Gastrocnemius medialis (tissue), 4 donors: ENCODE data around the gene PTPRN2. TPM values are rescaled to one million over a fixed set of nuclear protein-coding genes. Genes with fewer than 3 reads are reported as not detected.

Source experiments
- ATAC-seq, 2 donors: fragments of 150-250 bp; one replicate each; pipeline ENCODE4 v1.9.1; 2016
- DNase-seq, 2 donors: peaks; one replicate each; pipeline ENCODE4 v3.0.0-alpha.2; 2019
- H3K27ac ChIP-seq, 4 donors: fragments of 200-600 bp; sonication (generic); 1 replicate in 1 of 4; 2 replicates in 3 of 4; pipeline ENCODE4 v1.5.1; 2016 to 2018; ENCODE audit warnings: mild to moderate bottlenecking in 2 of 4, moderate library complexity in 1 of 4
- H3K27me3 ChIP-seq, 3 donors: fragments of 200-600 bp; sonication (generic) in 2 of 3; 1 replicate in 1 of 3; 2 replicates in 2 of 3; pipeline versions ENCODE4 v1.5.1 to v1.6.0; 2016 to 2019; ENCODE audit warnings: mild to moderate bottlenecking in 1 of 3, moderate library complexity in 1 of 3
- H3K36me3 ChIP-seq, 2 donors: fragments of 200-600 bp; sonication (generic) in 1 of 2; one replicate each; pipeline ENCODE4 v1.5.1; 2017 to 2018
- H3K4me1 ChIP-seq, 2 donors: fragments of 200-600 bp; sonication (generic) in 1 of 2; one replicate each; pipeline ENCODE4 v1.5.1; 2016 to 2017; ENCODE audit warnings: mild to moderate bottlenecking in 2 of 2
- H3K4me3 ChIP-seq, 4 donors: fragments of 200-600 bp; sonication (generic) in 3 of 4; 1 replicate in 1 of 4; 2 replicates in 3 of 4; pipeline ENCODE4 v1.5.1; 2016 to 2019; ENCODE audit warnings: mild to moderate bottlenecking in 2 of 4
- H3K9me3 ChIP-seq, 3 donors: fragments of 200-600 bp; sonication (generic) in 2 of 3; 1 replicate in 1 of 3; 2 replicates in 2 of 3; pipeline ENCODE4 v1.5.1; 2016 to 2019
- POLR2A ChIP-seq, 2 donors: fragments of 450-650 bp; IDR thresholded peaks; one replicate each; pipeline ENCODE4 v1.6.1; 2017; ENCODE audit warnings: antibody characterized with exemption in 2 of 2, mild to moderate bottlenecking in 2 of 2, moderate library complexity in 2 of 2
- in situ Hi-C, 4 donors: fragments of 200-750 bp; cut with MboI; loops; one replicate each; pipeline versions ENCODE4 v1.15.0 to v1.8.0; 2017; ENCODE audit warnings: low sequenced_read_pairs in 4 of 4
- intact Hi-C: fragments of 100-400 bp; cut with DNase I; formaldehyde crosslinking; loops from one replicate; pipeline ENCODE4 v1.15.1; 2023; ENCODE audit warnings: low total_unique reads
- total RNA-seq, 4 donors: library from RNA; depleted of rRNA; stranded (reverse); fragments of >200 nt; gene quantifications; one replicate each; pipeline versions ENCODE4 v1.1.0 to v1.2.3, GENCODE V29; 2016
- TF ChIP-seq, protein P1 (sequence below), 5 experiments: fragments of 450-650 bp in 3 of 5; fragments of 200-600 bp in 2 of 5; sonication (generic) in 2 of 5; IDR thresholded peaks in 4 of 5; conservative IDR thresholded peaks in 1 of 5; 1 replicate in 4 of 5; 2 replicates in 1 of 5; pipeline ENCODE4 v1.5.1; 2016 to 2019; ENCODE audit warnings: antibody characterized with exemption in 5 of 5, mild to moderate bottlenecking in 3 of 5, moderate library complexity in 3 of 5

Gene PTPRN2
- total RNA-seq, 4 donors from 2014 or later, result 0.66 to 0.85 (median 0.81) TPM

GRCh38 chr7:158044482-158044823, 543.2 kb downstream of the PTPRN2 start:
- no peak for TF ChIP-seq POLR2A (IDR thresholded peaks at IDR 0.05)
- TF ChIP-seq, protein P1, sequence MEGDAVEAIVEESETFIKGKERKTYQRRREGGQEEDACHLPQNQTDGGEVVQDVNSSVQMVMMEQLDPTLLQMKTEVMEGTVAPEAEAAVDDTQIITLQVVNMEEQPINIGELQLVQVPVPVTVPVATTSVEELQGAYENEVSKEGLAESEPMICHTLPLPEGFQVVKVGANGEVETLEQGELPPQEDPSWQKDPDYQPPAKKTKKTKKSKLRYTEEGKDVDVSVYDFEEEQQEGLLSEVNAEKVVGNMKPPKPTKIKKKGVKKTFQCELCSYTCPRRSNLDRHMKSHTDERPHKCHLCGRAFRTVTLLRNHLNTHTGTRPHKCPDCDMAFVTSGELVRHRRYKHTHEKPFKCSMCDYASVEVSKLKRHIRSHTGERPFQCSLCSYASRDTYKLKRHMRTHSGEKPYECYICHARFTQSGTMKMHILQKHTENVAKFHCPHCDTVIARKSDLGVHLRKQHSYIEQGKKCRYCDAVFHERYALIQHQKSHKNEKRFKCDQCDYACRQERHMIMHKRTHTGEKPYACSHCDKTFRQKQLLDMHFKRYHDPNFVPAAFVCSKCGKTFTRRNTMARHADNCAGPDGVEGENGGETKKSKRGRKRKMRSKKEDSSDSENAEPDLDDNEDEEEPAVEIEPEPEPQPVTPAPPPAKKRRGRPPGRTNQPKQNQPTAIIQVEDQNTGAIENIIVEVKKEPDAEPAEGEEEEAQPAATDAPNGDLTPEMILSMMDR (IDR thresholded peaks at IDR 0.05 in 4 of 5, conservative IDR thresholded peaks at IDR 0.05 in 1 of 5), result no peak
- H3K36me3 ChIP-seq, result no peaks in the 10 kb centered on the region
- in situ Hi-C loops (no loop called here), intact Hi-C loops (no loop called here)
- no peaks in the 10 kb centered on the region for H3K27me3 ChIP-seq
- DNase-seq (no peak), ATAC-seq (no peak)
- H3K9me3 ChIP-seq, result peaks cover 0 to 3% (median 0%) of the 10 kb centered on the region in 3 donors
- H3K4me3 ChIP-seq, result no peak overlapping the region
- H3K27ac ChIP-seq, result no peak overlapping the region
- H3K4me1 ChIP-seq, result no peaks in the 10 kb centered on the region

GRCh38 chr7:158043551-158044481, 543.8 kb downstream of the PTPRN2 start:
- ATAC-seq, result no peak
- H3K36me3 ChIP-seq, result no peaks in the 10 kb centered on the region
- H3K4me3 ChIP-seq, result no peak overlapping the region
- no peak overlapping the region for H3K27ac ChIP-seq
- intact Hi-C loops (no loop called here), in situ Hi-C loops (no loop called here)
- peaks cover 0 to 4% (median 0%) of the 10 kb centered on the region in 3 donors for H3K9me3 ChIP-seq
- no peaks in the 10 kb centered on the region for H3K4me1 ChIP-seq
- TF ChIP-seq POLR2A (IDR thresholded peaks at IDR 0.05), result no peak
- TF ChIP-seq, protein P1 (IDR thresholded peaks at IDR 0.05 in 4 of 5, conservative IDR thresholded peaks at IDR 0.05 in 1 of 5), result no peak
- H3K27me3 ChIP-seq, result no peaks in the 10 kb centered on the region
- no peak for DNase-seq

- H3K27me3 ChIP-seq, result no peaks in the 10 kb centered on the region
- TF ChIP-seq, protein P1 (IDR thresholded peaks at IDR 0.05 in 4 of 5, conservative IDR thresholded peaks at IDR 0.05 in 1 of 5), result no peak
- TF ChIP-seq POLR2A (IDR thresholded peaks at IDR 0.05), result no peak
- in situ Hi-C loops, result no loop called here
- intact Hi-C loops, result no loop called here
- DNase-seq (no peak), ATAC-seq (no peak)
- H3K27ac ChIP-seq, result no peak overlapping the region
- no peak overlapping the region for H3K4me3 ChIP-seq
- H3K36me3 ChIP-seq, result no peaks in the 10 kb centered on the region
- no peaks in the 10 kb centered on the region for H3K4me1 ChIP-seq
- peaks cover 0 to 4% (median 0%) of the 10 kb centered on the region in 3 donors for H3K9me3 ChIP-seq
Measured at GRCh38 chr7:158042156-158042880, 545.3 kb downstream of the PTPRN2 start.

- Histone ChIP-seq H3K27ac (no peak overlapping the region), H3K4me3 (no peak overlapping the region), H3K27me3 (no peaks in the 10 kb centered on the region), H3K36me3 (no peaks in the 10 kb centered on the region), H3K4me1 (no peaks in the 10 kb centered on the region), H3K9me3 (peaks cover 0 to 4% (median 0%) of the 10 kb centered on the region in 3 donors)
- DNase-seq, result no peak
- in situ Hi-C loops (no loop called here), intact Hi-C loops (no loop called here)
- TF ChIP-seq, protein P1 (IDR thresholded peaks at IDR 0.05 in 4 of 5, conservative IDR thresholded peaks at IDR 0.05 in 1 of 5), result no peak
- ATAC-seq, result no peak
Measured at GRCh38 chr7:158040199-158040598, 547.4 kb downstream of the PTPRN2 start.
